ENCODE data around the gene KIF3A.

Gene KIF3A

GRCh38 chr5:132770476-132771159 lies 33.3 kb upstream of the KIF3A start:
- no peak for DNase-seq

GRCh38 chr5:132768485-132768868 lies 31.1 kb upstream of the KIF3A start:
- no peak for DNase-seq

GRCh38 chr5:132767150-132767549 lies 29.8 kb upstream of the KIF3A start:
- DNase-seq = no peak

- no peak for DNase-seq
These were observed 29.4 kb upstream of the KIF3A start for GRCh38 chr5:132766806-132767055.

GRCh38 chr5:132766020-132766805 lies 28.9 kb upstream of the KIF3A start:
- no peak for DNase-seq

- DNase-seq = no peak
These were observed 28.1 kb upstream of the KIF3A start for GRCh38 chr5:132765311-132766019.

GRCh38 chr5:132764671-132765238 lies 27.4 kb upstream of the KIF3A start:
- no peak for DNase-seq

GRCh38 chr5:132764051-132764450 lies 26.7 kb upstream of the KIF3A start:
- no peak for DNase-seq

- DNase-seq = no peak
These were observed 26.1 kb upstream of the KIF3A start for GRCh38 chr5:132763181-132764036.

- DNase-seq = no peak
These were observed 25.1 kb upstream of the KIF3A start for GRCh38 chr5:132762246-132763000.

GRCh38 chr5:132761321-132762240 lies 24.2 kb upstream of the KIF3A start:
- no peak for DNase-seq

- DNase-seq = no peak
These were observed 23.4 kb upstream of the KIF3A start for GRCh38 chr5:132760601-132761317.

GRCh38 chr5:132760049-132760420 lies 22.7 kb upstream of the KIF3A start:
- DNase-seq = no peak

GRCh38 chr5:132759114-132760048 lies 22.0 kb upstream of the KIF3A start:
- DNase-seq = no peak

- DNase-seq = no peak
These were observed 21.1 kb upstream of the KIF3A start for GRCh38 chr5:132758451-132758850.

- DNase-seq = no peak
These were observed 19.2 kb upstream of the KIF3A start for GRCh38 chr5:132756542-132756941.

- no peak for DNase-seq
These were observed 17.6 kb upstream of the KIF3A start for GRCh38 chr5:132754947-132755346.

- DNase-seq = no peak
These were observed 16.8 kb upstream of the KIF3A start for GRCh38 chr5:132754111-132754510.

Measured in cortex of kidney (tissue), 1 donor.